SK-MEL-5 (cell line): ENCODE results near the gene BUD13. TPM values are rescaled to one million over a fixed set of nuclear protein-coding genes. Genes with fewer than 3 reads are reported as not detected.

Experiments used
- DNase-seq: peaks from one replicate; pipeline ENCODE4 v3.0.0-alpha.2; 2016; ENCODE audit warnings: low read depth, low spot score
- in situ Hi-C: cut with HindIII; loops from 2 replicates; pipeline ENCODE4 v1.10.0; 2016; ENCODE audit warnings: low sequenced_read_pairs, high pct_unique_total_duplicates, low pct_unique_long_range_greater_than_20kb
- total RNA-seq: library from RNA; depleted of rRNA; stranded (reverse); fragments of >200 nt; shearing (Covaris generic); gene quantifications from 2 replicates; pipeline ENCODE4 v1.2.3, GENCODE V29; 2014; rRNA removed

BUD13 gene
- total RNA-seq, 1 experiment from 2014 or later: 14.3 TPM

DNA sequence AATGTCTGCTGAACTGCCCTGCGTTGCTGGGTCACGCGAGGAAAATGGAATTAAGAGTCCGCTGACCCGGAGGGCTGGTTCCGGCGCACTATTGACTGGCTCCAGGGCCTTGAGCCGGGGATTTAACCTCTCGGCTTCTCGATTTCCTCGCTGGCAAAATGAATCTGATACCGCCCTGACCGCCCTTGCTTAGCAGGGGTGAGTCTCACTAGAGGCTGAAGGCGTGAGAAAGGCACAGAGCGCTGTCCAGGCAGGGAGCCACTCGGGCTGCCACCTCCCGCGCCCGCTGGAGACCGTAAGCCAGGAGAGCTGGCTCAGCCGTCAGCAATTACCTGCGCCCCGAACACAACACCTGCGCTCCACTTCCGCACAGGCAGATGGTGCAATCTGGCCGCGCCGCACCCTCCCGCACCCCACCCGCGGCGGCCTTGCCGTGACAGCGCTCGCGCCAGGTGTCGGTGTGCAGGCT is 65.6 kb downstream of the BUD13 start:
- no peak for DNase-seq
- in situ Hi-C loops: no loop called here

- no peak for DNase-seq
- in situ Hi-C loops: no loop called here
Observed at GRCh38 chr11:116703421-116703820, 69.4 kb downstream of the BUD13 start.

GRCh38 chr11:116702772-116703385 is 69.9 kb downstream of the BUD13 start:
- in situ Hi-C loops: no loop called here
- DNase-seq: no peak

DNA sequence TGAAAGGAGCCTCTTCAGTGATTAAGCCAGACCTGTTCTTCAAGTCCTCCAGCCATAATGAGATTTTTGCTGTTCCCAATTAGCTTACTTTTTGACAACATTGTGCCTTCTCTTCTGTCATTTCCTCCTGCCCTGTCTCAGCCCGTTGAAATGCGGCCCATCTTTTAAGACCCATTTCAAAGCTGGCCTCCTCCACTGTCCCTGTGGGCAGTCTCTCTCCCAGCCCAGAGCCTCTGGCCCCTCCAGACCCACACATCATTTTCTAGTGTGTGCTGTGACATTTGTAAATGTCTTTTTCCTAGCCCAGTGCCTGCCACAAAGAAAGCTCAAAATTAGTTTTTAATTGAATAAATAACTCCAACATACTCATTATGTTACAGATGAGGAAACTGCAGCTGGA is 70.9 kb downstream of the BUD13 start:
- DNase-seq: no peak

GRCh38 chr11:116701297-116701801 is 71.4 kb downstream of the BUD13 start:
- no peak for DNase-seq
- in situ Hi-C loops: no loop called here

More for the DNA sequence above, 70.9 kb downstream of the BUD13 start:
- in situ Hi-C loops: no loop called here

GRCh38 chr11:116700586-116701220 is 72.1 kb downstream of the BUD13 start:
- in situ Hi-C loops: no loop called here

More at GRCh38 chr11:116700586-116701220, 72.1 kb downstream of the BUD13 start:
- DNase-seq: no peak

Other genes starting within 250 kb of the BUD13 start
- 70.7 and 71.9 TPM in 2 replicates for gene ZPR1, start 15.0 kb upstream of the BUD13 start, total RNA-seq
- not detected in 2 replicates for gene APOA5, start 18.9 kb upstream of the BUD13 start, total RNA-seq
- not detected in 2 replicates for gene APOA4, start 50.3 kb upstream of the BUD13 start, total RNA-seq
- not detected in 2 replicates for gene APOC3, start 56.9 kb upstream of the BUD13 start, total RNA-seq
- not detected in 2 replicates for gene APOA1, start 64.6 kb upstream of the BUD13 start, total RNA-seq